HCT116 (cell line): ENCODE measurements around the gene MEIOB. TPM values are rescaled to one million over a fixed set of nuclear protein-coding genes. Genes with fewer than 3 reads are reported as not detected.

Experiments
- ATAC-seq: fragments of 200-7000 bp; cut with Tn5 transposase; 2 replicates; pipeline ENCODE4 v1.9.1; 2020; ENCODE audit warnings: mild to moderate bottlenecking, moderate library complexity
- BruUV-seq: library from RNA; stranded (reverse); fragments of 400-500 nt; replicated peaks from 2 replicates; lab custom pipeline; 2021; lab: Mats Ljungman, UMichigan
- CTCF ChIA-PET: fragments of 300-600 bp; sonication (Branson Sonifier 250); formaldehyde crosslinking; loops from one replicate; lab custom pipeline; 2021; ENCODE audit warnings: antibody characterized with exemption; lab: Charles Lee
- POLR2A ChIA-PET: fragments of 300-600, 350-600 bp; sonication (Branson Sonifier 250); formaldehyde crosslinking; loops from one replicate; lab custom pipeline; 2021; ENCODE audit warnings: antibody characterized with exemption; lab: Charles Lee
- RAD21 ChIA-PET, 2 experiments: fragments of 300-600 bp; sonication (Branson Sonifier 250); formaldehyde crosslinking; loops; one replicate each; lab custom pipeline; 2023; ENCODE audit warnings: low total read pairs in 2 of 2; ENCODE audit not compliant: uncharacterized antibody in 2 of 2, unreplicated experiment in 2 of 2, low non-redundant PET in 1 of 2; lab: Charles Lee
- DNase-seq: peaks from one replicate; pipeline ENCODE4 v3.0.0-alpha.2; 2010; ENCODE audit warnings: low read depth, low spot score
- H2AFZ ChIP-seq: fragments of 200-600 bp; shearing (Covaris generic), sonication (generic); 2 replicates; pipeline ENCODE4 v1.6.1; 2017; ENCODE audit warnings: low read depth, mixed run types, mixed read lengths, antibody characterized with exemption, low read length; ENCODE audit not compliant: poor library complexity, severe bottlenecking
- H3K27ac ChIP-seq: 2 replicates; pipeline ENCODE4 v1.5.1; 2012; ENCODE audit warnings: low read depth, low read length
- H3K27me3 ChIP-seq: fragments of 200-600 bp; sonication (generic); 2 replicates; pipeline ENCODE4 v1.6.1; 2016; ENCODE audit warnings: mixed run types, low read length, mixed read lengths; ENCODE audit not compliant: insufficient read depth
- H3K36me3 ChIP-seq, 2 experiments: fragments of 200-500 bp in 1 of 2; fragments of 200-600 bp in 1 of 2; sonication (Bioruptor generic) in 1 of 2; sonication (generic) in 1 of 2; 2 replicates each; pipeline versions ENCODE4 v1.5.1 to v1.6.1; 2014 to 2016; ENCODE audit warnings: low read length in 2 of 2, inconsistent platforms in 1 of 2, mixed read lengths in 1 of 2, mixed run types in 1 of 2; ENCODE audit not compliant: insufficient read depth in 2 of 2, control insufficient read depth in 1 of 2
- H3K4me1 ChIP-seq, 2 experiments: fragments of 200-600 bp in 1 of 2; sonication (generic) in 1 of 2; 2 replicates each; pipeline versions ENCODE4 v1.5.1 to v1.6.1; 2012 to 2017; ENCODE audit warnings: low read length in 2 of 2, inconsistent platforms in 1 of 2, mild to moderate bottlenecking in 1 of 2, mixed read lengths in 1 of 2, mixed run types in 1 of 2, moderate library complexity in 1 of 2; ENCODE audit not compliant: insufficient read depth in 2 of 2, control insufficient read depth in 1 of 2
- H3K4me2 ChIP-seq: fragments of 200-600 bp; sonication (generic); 2 replicates; pipeline ENCODE4 v1.6.1; 2017; ENCODE audit warnings: mixed run types, low read length, mixed read lengths
- H3K4me3 ChIP-seq, 2 experiments: fragments of 200-600 bp in 1 of 2; sonication (generic) in 1 of 2; replicated peaks in 1 of 2; 2 replicates each; pipeline ENCODE4 v1.5.1; 2011 to 2016; ENCODE audit warnings: low read length in 2 of 2, control low read depth in 1 of 2, low read depth in 1 of 2, mild to moderate bottlenecking in 1 of 2, mixed read lengths in 1 of 2, mixed run types in 1 of 2
- H3K79me2 ChIP-seq: fragments of 200-600 bp; sonication (generic); 2 replicates; pipeline ENCODE4 v1.6.1; 2017; ENCODE audit warnings: mild to moderate bottlenecking, mixed run types, low read length, moderate library complexity, mixed read lengths; ENCODE audit not compliant: insufficient read depth
- H3K9ac ChIP-seq: fragments of 200-600 bp; sonication (generic); 2 replicates; pipeline ENCODE4 v1.6.1; 2016; ENCODE audit warnings: low read length, mixed read lengths
- H3K9me2 ChIP-seq: fragments of 200-600 bp; sonication (generic), shearing (Covaris generic); 2 replicates; pipeline ENCODE4 v1.6.1; 2017; ENCODE audit warnings: mixed run types, mild to moderate bottlenecking, moderate library complexity; ENCODE audit not compliant: insufficient read depth
- H3K9me3 ChIP-seq, 2 experiments: fragments of 200-500 bp in 1 of 2; fragments of 200-600 bp in 1 of 2; sonication (Bioruptor generic) in 1 of 2; sonication (generic) in 1 of 2; 2 replicates each; pipeline ENCODE4 v1.6.1; 2014 to 2017; ENCODE audit warnings: low read length in 2 of 2, mixed read lengths in 2 of 2, inconsistent platforms in 1 of 2, low read depth in 1 of 2, mild to moderate bottlenecking in 1 of 2, mixed run types in 1 of 2, moderate library complexity in 1 of 2; ENCODE audit not compliant: control insufficient read depth in 1 of 2, insufficient read depth in 1 of 2
- H4K20me1 ChIP-seq: fragments of 200-600 bp; sonication (generic), shearing (Covaris generic); 2 replicates; pipeline ENCODE4 v1.6.1; 2017; ENCODE audit warnings: mixed run types, mild to moderate bottlenecking, moderate library complexity; ENCODE audit not compliant: insufficient read depth
- ATF3 ChIP-seq: IDR thresholded peaks from 2 replicates; pipeline ENCODE4 v1.6.1; 2012
- CBX3 ChIP-seq: IDR thresholded peaks from 2 replicates; pipeline ENCODE4 v1.6.1; 2012; ENCODE audit warnings: low read depth
- CTCF ChIP-seq, 3 experiments: fragments of 200-600 bp in 1 of 3; sonication (generic) in 1 of 3; IDR thresholded peaks in 2 of 3; conservative IDR thresholded peaks in 1 of 3; 2 replicates each; pipeline ENCODE4 v1.5.1; 2012 to 2017; ENCODE audit warnings: low read depth in 2 of 3, low read length in 2 of 3, antibody characterized with exemption in 1 of 3, borderline replicate concordance in 1 of 3, control low read depth in 1 of 3, mild to moderate bottlenecking in 1 of 3, mixed read lengths in 1 of 3, mixed run types in 1 of 3, moderate library complexity in 1 of 3; ENCODE audit not compliant: insufficient read depth in 1 of 3
- EZH2 ChIP-seq: fragments of 200-600 bp; sonication (generic); IDR thresholded peaks from 2 replicates; pipeline ENCODE4 v1.6.1; 2017; ENCODE audit warnings: antibody characterized with exemption, mixed run types
- EZH2phosphoT487 ChIP-seq: fragments of 200-600 bp; IDR thresholded peaks from 2 replicates; pipeline ENCODE4 v1.6.1; 2018; ENCODE audit warnings: antibody characterized with exemption, borderline replicate concordance
- JUND ChIP-seq: IDR thresholded peaks from 2 replicates; pipeline ENCODE4 v1.6.1; 2012
- MAX ChIP-seq: IDR thresholded peaks from 2 replicates; pipeline ENCODE4 v1.6.1; 2012
- RAD21 ChIP-seq: IDR thresholded peaks from 2 replicates; pipeline ENCODE4 v1.6.1; 2012; ENCODE audit warnings: low read depth, mild to moderate bottlenecking
- SP1 ChIP-seq: IDR thresholded peaks from 2 replicates; pipeline ENCODE4 v1.6.1; 2012; ENCODE audit warnings: low read depth
- ZFX ChIP-seq: fragments of 450-650 bp; IDR thresholded peaks from 2 replicates; pipeline ENCODE4 v1.6.1; 2017
- ZNF274 ChIP-seq: fragments of 200-500 bp; sonication (Bioruptor generic); IDR thresholded peaks from 2 replicates; pipeline ENCODE4 v1.6.1; 2014; ENCODE audit warnings: mild to moderate bottlenecking, low read depth, low read length, inconsistent platforms
- intact Hi-C: fragments of 100-400 bp; cut with micrococcal nuclease; formaldehyde crosslinking; loops from 2 replicates; pipeline ENCODE4 v1.10.0; 2022
- total RNA-seq: library from RNA; stranded (reverse); gene quantifications from one replicate; pipeline ENCODE4 v1.2.1, GENCODE V29; 2021; ENCODE audit not compliant: unreplicated experiment

MEIOB gene
- total RNA-seq, 1 experiment from 2014 or later: 0.59 TPM

GRCh38 chr16:1845985-1846384 lies 26.0 kb downstream of the MEIOB start:
- no peaks in the 10 kb centered on the region for H3K9me3 ChIP-seq
- CTCF ChIA-PET: no interaction called here
- H3K4me1 ChIP-seq: no peaks in the 10 kb centered on the region
- no peaks in the 10 kb centered on the region for H3K36me3 ChIP-seq
- H3K9ac ChIP-seq: no peak overlapping the region
- no peaks in the 10 kb centered on the region for H3K27me3 ChIP-seq
- H3K9me2 ChIP-seq: no peaks in the 10 kb centered on the region
- no peak overlapping the region for H2AFZ ChIP-seq
- H3K27ac ChIP-seq: no peak overlapping the region
- ATAC-seq: no peak
- no peaks in the 10 kb centered on the region for H3K79me2 ChIP-seq
- no peak for DNase-seq
- TF ChIP-seq EZH2phosphoT487 (no peak), RAD21 (no peak), ATF3 (no peak), ZFX (no peak), MAX (no peak), CTCF (IDR thresholded peaks at IDR 0.05 in 2 of 3, conservative IDR thresholded peaks at IDR 0.05 in 1 of 3; ENCODE audit: borderline replicate concordance in 1 of 3, insufficient read depth in 1 of 3, low read depth in 2 of 3, low read length in 2 of 3) (no peak), EZH2 (no peak), ZNF274 (no peak), SP1 (no peak), CBX3 (no peak), JUND (no peak)
- H3K4me3 ChIP-seq: no peak overlapping the region
- POLR2A ChIA-PET: no interaction called here
- H3K4me2 ChIP-seq: no peak overlapping the region
- RAD21 ChIA-PET: no interaction called here
- no peaks in the 10 kb centered on the region for H4K20me1 ChIP-seq
- intact Hi-C loops: no loop called here
- BruUV-seq: no TSS peak
